Measurements from ENCODE around the gene MOB2.

Gene MOB2

DNA sequence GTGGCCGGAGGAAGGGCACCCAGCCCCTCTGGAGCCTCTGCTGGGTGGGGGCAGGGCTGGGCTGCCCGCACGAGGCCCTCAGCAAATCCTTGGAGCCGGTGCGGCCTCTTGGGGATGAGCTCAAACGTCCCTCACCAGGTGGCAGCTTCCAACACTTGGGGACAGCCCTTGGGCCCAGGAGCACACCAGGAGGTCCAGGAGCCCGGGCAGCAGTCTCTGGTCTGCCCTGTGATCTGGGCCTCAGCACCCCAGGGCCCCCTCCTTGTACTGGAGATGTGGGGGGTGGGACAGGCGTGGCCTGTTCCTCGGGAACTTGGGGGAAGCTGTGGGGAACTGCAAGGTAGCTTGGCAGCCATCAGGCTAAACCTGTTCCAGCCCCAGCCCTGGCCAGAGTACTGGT is 40.0 kb downstream of the MOB2 start:
- Mint-ChIP-seq H3K27me3 (ENCODE audit: low read depth) (no peaks in the 10 kb centered on the region), H3K36me3 (ENCODE audit: low read depth) (no peaks in the 10 kb centered on the region), H3K9me3 (no peaks in the 10 kb centered on the region), H3K27ac (no peak overlapping the region), H3K4me3 (no peak overlapping the region), H3K4me1 (ENCODE audit: low read depth) (no peaks in the 10 kb centered on the region)

DNA sequence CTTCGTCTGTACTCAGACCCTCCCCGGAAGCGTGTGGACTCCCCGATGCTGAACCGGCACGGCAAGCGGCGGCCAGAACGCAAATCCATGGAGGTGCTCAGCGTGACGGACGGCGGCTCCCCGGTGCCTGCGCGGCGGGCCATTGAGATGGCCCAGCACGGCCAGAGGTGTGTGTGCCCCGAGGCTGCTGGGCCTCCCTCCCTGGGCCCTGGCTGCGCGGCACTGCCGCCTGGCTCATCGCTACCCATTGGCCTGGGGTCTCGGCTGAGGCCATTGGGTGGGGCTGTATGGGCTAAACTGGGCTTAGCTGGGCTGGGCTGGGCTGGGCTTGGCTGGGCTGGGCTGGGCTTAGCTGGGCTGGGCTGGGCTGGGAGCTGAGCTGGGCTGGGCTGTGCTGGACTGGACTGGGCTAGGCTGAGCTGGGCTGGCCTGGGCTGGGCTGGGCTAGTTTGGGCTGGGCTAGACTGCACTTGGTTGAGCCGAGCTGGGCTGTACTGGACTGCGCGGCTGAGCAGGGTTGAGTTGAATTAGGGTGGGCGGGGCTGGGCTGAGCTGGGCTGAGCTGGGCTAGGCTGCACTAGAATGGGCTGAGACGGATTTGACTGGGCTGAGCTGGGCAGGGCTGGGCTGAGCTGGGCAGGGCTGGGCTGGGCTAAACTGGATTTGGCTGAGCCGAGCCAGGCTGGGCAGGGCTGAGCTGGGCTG is 40.7 kb downstream of the MOB2 start:
- no peaks in the 10 kb centered on the region for H3K36me3 Mint-ChIP-seq (ENCODE audit: low read depth)
- no peak overlapping the region for H3K27ac Mint-ChIP-seq
- no peak overlapping the region for H3K4me3 Mint-ChIP-seq
- no peaks in the 10 kb centered on the region for H3K9me3 Mint-ChIP-seq
- no peaks in the 10 kb centered on the region for H3K27me3 Mint-ChIP-seq (ENCODE audit: low read depth)
- no peaks in the 10 kb centered on the region for H3K4me1 Mint-ChIP-seq (ENCODE audit: low read depth)

DNA sequence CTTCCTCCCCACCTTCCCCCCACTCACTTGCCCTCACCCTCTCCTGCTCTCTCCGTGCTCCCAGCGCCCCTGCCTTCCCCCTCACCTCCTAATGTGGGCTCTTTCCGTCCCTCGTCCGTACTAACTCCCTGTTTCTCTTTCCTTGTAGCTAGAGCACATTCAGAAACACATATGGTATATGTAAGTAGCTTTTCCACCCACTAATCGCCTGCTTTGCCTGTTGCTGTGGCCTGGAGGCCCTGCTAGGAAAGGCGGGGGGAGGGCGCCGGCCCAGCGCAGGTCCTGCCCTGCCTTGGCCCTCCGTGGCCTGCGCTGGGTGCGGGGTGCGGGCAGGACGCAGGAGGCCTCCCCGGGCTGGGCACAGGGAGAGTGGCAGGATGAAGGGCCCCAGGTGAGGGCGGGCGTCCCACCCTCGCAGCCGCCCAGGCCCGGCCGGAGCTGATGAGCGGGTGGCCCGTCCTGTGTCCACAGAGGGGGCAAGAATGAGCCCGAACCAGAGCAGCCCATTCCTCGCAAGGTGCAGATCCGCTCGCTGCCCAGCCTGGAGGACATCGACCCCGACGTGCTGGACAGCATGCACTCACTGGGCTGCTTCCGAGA is 41.7 kb downstream of the MOB2 start:
- no peak overlapping the region for H3K27ac Mint-ChIP-seq
- no peak overlapping the region for H3K4me3 Mint-ChIP-seq
- no peaks in the 10 kb centered on the region for H3K36me3 Mint-ChIP-seq (ENCODE audit: low read depth)
- H3K27me3 Mint-ChIP-seq (ENCODE audit: low read depth) = no peaks in the 10 kb centered on the region
- no peaks in the 10 kb centered on the region for H3K9me3 Mint-ChIP-seq
- H3K4me1 Mint-ChIP-seq (ENCODE audit: low read depth) = no peaks in the 10 kb centered on the region

DNA sequence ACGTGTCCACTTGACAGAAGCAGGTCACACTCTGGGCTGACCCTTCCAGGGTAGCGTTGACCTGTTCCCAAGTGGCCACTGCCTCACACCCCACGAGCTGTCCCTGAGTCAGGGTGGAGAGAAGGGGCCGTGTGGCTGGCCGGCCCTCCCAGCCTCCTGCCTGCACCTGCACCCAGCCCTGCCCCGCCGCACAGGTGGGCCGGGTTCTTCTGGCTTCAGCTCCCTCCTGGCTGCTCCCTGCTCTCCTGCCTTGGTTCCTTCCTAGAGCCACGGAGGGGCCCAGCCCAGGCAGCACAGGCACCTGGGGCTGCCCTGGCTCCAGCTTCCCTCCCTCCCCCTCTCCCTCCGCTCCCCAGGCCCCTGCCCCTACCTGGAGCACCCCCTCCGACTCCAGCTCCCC is 42.3 kb downstream of the MOB2 start:
- Mint-ChIP-seq H3K9me3 (no peaks in the 10 kb centered on the region), H3K27me3 (ENCODE audit: low read depth) (no peaks in the 10 kb centered on the region), H3K36me3 (ENCODE audit: low read depth) (no peaks in the 10 kb centered on the region), H3K27ac (no peak overlapping the region), H3K4me1 (ENCODE audit: low read depth) (no peaks in the 10 kb centered on the region), H3K4me3 (no peak overlapping the region)

DNA sequence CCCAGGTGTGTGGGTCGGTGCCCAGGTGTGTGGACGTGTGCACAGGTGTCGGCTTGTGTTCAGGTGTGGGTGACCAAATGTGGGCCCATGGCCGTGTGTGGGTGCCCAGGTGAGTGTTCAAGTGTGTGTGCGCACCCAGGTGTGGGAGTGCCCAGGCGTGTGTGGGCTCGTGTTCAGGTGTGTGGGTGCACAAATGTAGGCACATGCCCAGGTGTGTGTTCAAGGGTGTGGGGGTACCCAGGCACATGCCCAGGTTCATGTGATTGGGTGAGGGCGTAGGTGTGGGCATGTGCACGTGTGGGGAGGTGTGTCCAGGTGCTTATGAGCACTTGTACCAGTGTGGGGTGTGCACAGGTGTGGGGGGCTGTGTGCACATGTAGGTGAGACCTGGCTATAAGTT is 42.8 kb downstream of the MOB2 start:
- H3K27ac Mint-ChIP-seq = no peak overlapping the region
- H3K4me3 Mint-ChIP-seq = no peak overlapping the region

DNA sequence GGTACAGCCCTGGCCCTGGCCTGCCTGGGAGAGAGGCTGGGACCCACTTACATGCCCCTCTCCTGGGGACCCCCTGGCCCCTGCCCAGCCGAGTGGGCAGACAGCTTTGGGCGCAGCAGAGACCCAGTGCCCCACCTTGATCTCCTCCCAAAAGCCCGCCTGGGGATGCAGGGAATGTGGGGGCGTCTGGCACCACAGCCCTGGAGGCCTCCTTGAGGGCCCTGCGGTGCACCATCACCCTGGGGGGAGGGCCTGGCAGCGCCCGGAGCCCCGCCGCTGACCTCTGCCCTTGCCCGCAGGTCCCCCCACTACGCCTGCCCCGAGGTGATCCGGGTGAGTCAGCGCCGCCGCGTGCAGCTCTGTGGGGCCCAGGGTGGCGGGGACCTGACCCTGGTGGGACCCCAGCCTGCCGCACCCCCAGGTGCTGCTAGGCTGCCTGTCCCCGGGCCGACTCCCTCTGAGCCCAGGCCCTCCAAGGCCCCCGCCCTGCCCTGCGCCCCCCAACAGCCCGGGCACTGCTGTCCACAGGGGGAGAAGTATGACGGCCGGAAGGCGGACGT is 43.7 kb downstream of the MOB2 start:
- no peaks in the 10 kb centered on the region for H3K9me3 Mint-ChIP-seq
- no peaks in the 10 kb centered on the region for H3K36me3 Mint-ChIP-seq (ENCODE audit: low read depth)
- H3K27ac Mint-ChIP-seq = no peak overlapping the region
- no peak overlapping the region for H3K4me3 Mint-ChIP-seq
- no peaks in the 10 kb centered on the region for H3K27me3 Mint-ChIP-seq (ENCODE audit: low read depth)
- H3K4me1 Mint-ChIP-seq (ENCODE audit: low read depth) = no peaks in the 10 kb centered on the region

More for the DNA sequence above, 42.8 kb downstream of the MOB2 start:
- Mint-ChIP-seq H3K9me3 (no peaks in the 10 kb centered on the region), H3K27me3 (ENCODE audit: low read depth) (no peaks in the 10 kb centered on the region), H3K4me1 (ENCODE audit: low read depth) (no peaks in the 10 kb centered on the region), H3K36me3 (ENCODE audit: low read depth) (no peaks in the 10 kb centered on the region)

DNA sequence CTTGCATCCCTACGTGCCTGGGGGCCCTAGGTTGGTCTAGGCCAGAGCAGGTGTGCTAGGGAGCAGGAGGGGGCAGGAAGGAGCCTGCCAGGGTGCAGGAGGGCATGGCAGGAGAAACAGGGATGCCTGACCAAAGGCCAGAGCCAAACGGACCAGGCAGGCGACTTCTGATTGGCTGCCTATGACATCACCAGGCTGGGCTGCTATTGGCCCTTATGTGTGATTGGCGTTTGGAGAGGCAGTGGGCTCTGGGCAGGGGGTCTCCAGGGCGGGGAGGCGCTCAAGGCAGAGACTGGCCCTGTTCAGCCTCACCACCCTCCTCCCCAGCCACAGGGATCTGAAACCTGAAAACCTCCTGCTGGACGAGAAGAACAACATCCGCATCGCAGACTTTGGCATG is 44.4 kb downstream of the MOB2 start:
- Mint-ChIP-seq H3K4me3 (no peak overlapping the region), H3K27ac (no peak overlapping the region), H3K4me1 (ENCODE audit: low read depth) (no peaks in the 10 kb centered on the region), H3K36me3 (ENCODE audit: low read depth) (no peaks in the 10 kb centered on the region), H3K27me3 (ENCODE audit: low read depth) (no peaks in the 10 kb centered on the region), H3K9me3 (no peaks in the 10 kb centered on the region)

DNA sequence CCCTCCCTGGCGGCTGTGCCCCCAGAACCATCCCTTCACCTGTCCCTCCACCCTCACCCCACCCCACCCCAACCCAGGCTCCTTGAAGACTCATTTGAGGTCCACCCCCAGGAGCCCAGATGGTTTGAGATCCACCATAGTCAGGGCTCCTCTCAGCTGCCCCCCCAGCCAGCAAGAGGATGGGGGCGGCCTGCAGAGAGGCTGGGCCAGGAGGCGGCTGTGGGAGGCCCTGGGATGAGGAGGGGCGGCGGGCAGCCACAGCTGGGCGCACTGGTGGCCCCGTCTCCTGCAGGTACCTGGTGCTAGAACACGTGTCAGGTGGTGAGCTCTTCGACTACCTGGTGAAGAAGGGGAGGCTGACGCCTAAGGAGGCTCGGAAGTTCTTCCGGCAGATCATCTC is 46.1 kb downstream of the MOB2 start:
- Mint-ChIP-seq H3K9me3 (no peaks in the 10 kb centered on the region), H3K4me1 (ENCODE audit: low read depth) (no peaks in the 10 kb centered on the region), H3K27me3 (ENCODE audit: low read depth) (no peaks in the 10 kb centered on the region), H3K36me3 (ENCODE audit: low read depth) (no peaks in the 10 kb centered on the region), H3K27ac (no peak overlapping the region), H3K4me3 (no peak overlapping the region)

DNA sequence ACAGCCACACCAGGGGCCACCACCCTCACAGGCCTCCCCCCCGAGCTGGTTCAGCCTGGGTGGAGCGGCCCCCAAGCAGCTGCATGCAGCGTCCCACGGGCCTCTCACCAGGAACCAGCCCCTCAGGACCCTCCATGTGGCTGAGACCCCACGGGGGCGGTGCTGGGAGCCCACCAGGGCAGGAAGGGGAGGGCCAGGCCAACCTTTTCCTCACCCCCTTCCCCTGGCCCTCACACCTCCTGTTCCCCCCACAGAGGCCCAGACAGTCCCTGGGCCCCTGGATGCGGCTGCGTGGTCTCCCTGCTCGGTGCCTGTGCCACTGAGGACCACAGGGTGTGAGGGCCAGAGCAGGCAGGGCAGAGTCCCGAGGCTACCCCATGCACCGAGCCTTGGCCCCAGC is 46.5 kb downstream of the MOB2 start:
- Mint-ChIP-seq H3K36me3 (ENCODE audit: low read depth) (no peaks in the 10 kb centered on the region), H3K9me3 (no peaks in the 10 kb centered on the region), H3K4me3 (no peak overlapping the region), H3K27ac (no peak overlapping the region), H3K4me1 (ENCODE audit: low read depth) (no peaks in the 10 kb centered on the region), H3K27me3 (ENCODE audit: low read depth) (no peaks in the 10 kb centered on the region)

DNA sequence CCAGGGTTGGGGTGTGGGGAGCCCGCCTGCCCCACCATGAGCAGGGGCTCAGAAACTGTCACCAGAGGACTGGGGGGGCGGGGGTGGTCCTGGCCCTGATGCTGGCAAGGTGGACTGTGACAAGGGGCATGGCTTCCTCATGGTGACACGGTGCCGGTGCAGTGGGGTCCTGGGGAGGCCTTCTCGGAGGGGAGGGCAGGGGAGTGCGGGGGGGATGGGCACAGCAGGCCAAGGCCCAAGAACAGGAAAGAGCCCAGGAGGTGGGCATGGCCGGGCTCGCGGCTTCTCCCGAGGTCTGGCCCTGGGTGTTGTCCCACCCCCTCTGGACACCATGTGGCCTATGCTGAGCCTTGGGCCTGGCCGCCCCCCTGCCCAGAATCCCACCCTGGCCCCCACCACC is 47.2 kb downstream of the MOB2 start:
- Mint-ChIP-seq H3K27ac (no peak overlapping the region), H3K27me3 (ENCODE audit: low read depth) (no peaks in the 10 kb centered on the region), H3K9me3 (no peaks in the 10 kb centered on the region), H3K4me3 (no peak overlapping the region), H3K36me3 (ENCODE audit: low read depth) (no peaks in the 10 kb centered on the region), H3K4me1 (ENCODE audit: low read depth) (no peaks in the 10 kb centered on the region)

DNA sequence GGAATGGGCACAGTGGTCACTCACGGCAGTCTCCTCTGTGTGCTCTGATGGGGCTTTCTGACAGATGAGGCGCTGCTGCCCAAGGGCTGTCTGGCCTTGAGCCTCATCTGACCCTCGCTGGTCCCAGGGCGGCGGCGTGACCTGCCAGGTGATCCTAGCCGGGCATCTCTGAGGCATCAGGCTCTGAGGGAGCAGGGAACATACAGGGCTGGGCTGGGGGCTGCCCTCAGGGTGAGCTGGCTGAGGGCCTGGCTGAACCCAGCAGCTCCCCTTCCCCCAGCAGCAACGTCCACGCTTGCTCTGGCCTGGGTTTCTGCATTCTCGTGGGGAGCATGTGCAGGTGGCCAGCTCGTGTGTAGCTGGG is 47.6 kb downstream of the MOB2 start:
- H3K4me1 Mint-ChIP-seq (ENCODE audit: low read depth) = no peaks in the 10 kb centered on the region
- no peak overlapping the region for H3K27ac Mint-ChIP-seq
- H3K36me3 Mint-ChIP-seq (ENCODE audit: low read depth) = no peaks in the 10 kb centered on the region
- no peak overlapping the region for H3K4me3 Mint-ChIP-seq
- H3K9me3 Mint-ChIP-seq = no peaks in the 10 kb centered on the region
- no peaks in the 10 kb centered on the region for H3K27me3 Mint-ChIP-seq (ENCODE audit: low read depth)

DNA sequence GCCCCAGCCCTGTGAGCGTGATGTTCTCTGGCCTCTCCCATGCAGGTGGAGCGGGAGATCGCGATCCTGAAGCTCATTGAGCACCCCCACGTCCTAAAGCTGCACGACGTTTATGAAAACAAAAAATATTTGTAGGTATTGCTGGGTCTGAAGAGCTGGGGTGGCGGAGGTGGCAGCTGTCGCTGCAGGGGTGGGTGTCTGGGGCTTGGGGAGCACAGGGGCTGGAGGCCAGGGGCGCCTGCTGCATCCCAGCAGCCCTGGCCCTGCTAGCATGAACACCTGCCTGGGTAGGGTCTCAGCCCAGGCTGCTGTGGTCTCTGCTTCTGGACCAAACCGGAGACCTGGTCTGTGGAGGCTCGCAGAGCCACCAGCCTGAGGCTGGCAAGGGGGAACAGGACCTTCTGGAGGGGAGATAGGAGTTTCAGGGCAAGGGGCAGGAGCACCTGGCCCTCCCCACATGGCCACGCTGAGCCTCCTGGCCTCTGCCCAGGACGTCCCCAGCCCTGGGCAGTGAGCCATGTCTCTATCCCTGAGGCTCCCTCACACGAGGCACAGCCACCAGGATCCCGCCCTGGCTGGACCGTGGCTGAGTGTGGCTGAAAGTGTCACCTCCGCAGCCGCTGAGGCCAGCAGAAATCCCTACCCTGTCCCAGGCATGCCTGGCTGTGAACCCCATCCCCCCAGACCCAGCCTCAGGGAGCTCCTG is 48.2 kb downstream of the MOB2 start:
- Mint-ChIP-seq H3K9me3 (no peaks in the 10 kb centered on the region), H3K4me3 (no peak overlapping the region), H3K4me1 (ENCODE audit: low read depth) (no peaks in the 10 kb centered on the region), H3K36me3 (ENCODE audit: low read depth) (no peaks in the 10 kb centered on the region), H3K27me3 (ENCODE audit: low read depth) (no peaks in the 10 kb centered on the region), H3K27ac (no peak overlapping the region)

DNA sequence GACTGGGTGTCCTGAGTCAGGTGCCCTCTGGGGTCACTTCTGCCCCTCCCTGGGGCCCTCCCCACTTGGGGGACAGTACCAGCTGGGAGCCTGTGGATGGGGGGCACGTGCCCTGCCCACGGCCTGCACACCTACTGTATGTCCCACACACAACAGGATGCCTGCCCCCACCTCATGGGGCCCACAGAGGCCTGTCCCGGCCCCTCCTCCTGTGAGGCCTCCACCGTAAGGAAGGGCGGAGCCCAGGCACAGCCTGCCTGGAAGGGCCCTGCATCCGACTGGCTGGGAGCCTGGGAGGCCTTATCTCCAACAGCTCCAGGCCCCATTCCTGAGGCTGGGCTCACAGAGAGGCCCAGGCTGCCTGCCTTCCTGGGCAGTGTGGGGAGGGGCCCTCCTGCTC is 49.1 kb downstream of the MOB2 start:
- Mint-ChIP-seq H3K9me3 (no peaks in the 10 kb centered on the region), H3K4me1 (ENCODE audit: low read depth) (no peaks in the 10 kb centered on the region), H3K36me3 (ENCODE audit: low read depth) (no peaks in the 10 kb centered on the region), H3K4me3 (no peak overlapping the region), H3K27ac (no peak overlapping the region), H3K27me3 (ENCODE audit: low read depth) (no peaks in the 10 kb centered on the region)

DNA sequence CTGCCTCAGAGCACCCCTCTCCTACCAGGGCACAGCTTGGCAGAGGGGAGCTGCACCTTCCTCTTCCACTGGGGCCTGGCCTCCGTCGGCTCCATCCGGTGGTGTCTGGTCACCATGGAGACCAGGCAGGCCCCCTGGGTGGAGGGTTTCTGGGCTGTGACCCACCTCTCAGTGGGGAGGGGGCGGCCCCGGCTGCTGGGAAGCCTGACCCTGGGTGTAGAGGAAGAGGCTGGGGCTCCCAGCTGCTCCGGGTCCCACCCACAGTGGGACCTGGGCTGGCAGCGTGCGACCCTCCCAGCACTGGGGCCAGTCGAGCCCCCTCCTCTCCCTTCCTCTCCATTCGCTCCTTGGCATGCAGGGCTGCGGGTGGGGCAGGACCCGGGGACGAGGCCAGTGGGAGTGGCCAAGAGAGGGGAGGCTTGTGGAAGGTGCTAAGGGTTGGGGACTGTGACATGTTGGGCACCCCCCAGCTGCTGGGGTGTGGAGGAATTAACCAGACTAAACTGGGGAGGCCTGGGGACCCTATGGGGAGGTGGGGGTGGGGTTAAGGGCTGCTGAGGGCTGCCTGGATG is 50.0 kb downstream of the MOB2 start:
- no peaks in the 10 kb centered on the region for H3K36me3 Mint-ChIP-seq (ENCODE audit: low read depth)
- H3K4me1 Mint-ChIP-seq (ENCODE audit: low read depth) = no peaks in the 10 kb centered on the region
- H3K9me3 Mint-ChIP-seq = no peaks in the 10 kb centered on the region
- H3K27me3 Mint-ChIP-seq (ENCODE audit: low read depth) = no peaks in the 10 kb centered on the region
- H3K4me3 Mint-ChIP-seq = no peak overlapping the region
- no peak overlapping the region for H3K27ac Mint-ChIP-seq
